CD4-positive, alpha-beta T cell treated with Interferon alpha-2 for 1 hour (primary cell): Measurements from ENCODE around the gene PP2D1.
"Not testable (repeated sequence)": the region's sequence is repeated elsewhere in the genome, so short reads cannot be mapped to it uniquely, and the experiment has no call there.

Source experiments
- DNase-seq, 2 donors: peaks; one replicate each; pipeline ENCODE4 v3.0.0-alpha.2; 2020 to 2022

PP2D1 gene, protein sequence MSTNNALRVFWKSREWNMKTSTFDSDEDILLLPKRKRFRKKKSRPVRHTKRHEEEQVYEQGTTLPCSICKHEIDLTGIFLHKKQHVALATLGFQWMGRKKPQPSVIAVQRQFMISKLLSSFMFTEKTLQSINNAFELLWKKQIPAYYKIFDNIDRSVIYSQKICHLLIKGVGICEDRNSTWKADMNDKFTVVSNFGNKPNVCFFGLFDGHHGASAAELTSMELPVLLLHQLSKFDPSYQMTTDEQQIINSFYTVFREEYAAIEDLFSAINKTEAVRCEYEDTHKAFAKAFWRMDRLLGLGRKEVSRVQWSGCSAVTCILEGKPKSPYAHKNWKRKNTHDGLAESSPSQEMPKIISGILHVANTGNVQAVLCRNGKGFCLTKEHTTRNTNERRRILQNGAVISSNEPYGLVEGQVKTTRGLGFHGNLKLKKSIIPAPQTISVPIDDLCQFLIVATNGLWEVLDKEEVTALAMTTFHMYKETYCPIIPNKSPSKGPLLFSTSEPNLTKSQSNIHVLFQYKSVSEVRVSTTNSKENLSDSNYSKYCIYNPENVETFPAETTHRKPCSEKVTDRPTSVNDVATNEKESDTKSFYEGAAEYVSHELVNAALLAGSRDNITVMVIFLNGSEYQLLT

DNA sequence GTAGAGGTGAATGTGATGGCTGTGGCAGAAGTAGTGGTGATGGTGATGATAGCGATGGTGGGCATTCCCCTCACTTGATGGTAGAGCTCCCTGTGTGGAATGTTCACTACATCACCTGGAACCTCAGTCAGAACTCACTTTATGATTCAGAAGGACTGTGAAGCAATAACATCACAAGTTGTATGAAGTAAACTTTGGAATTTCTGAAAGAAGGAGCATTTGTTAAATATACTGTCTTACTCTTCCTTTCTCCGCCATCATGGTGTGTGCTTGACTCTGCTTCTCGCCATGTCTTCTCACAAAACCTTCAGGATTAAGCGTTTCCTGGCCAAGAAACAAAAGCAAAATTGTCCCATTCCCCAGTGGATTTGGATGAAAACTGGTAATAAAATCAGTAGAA, at the start of gene PP2D1:
TSS of gene PP2D1 (minus strand) at position 101 of the 400 bp plus-strand sequence. CDS start 192 bp downstream, outside the sequence.
- no peak for DNase-seq

DNA sequence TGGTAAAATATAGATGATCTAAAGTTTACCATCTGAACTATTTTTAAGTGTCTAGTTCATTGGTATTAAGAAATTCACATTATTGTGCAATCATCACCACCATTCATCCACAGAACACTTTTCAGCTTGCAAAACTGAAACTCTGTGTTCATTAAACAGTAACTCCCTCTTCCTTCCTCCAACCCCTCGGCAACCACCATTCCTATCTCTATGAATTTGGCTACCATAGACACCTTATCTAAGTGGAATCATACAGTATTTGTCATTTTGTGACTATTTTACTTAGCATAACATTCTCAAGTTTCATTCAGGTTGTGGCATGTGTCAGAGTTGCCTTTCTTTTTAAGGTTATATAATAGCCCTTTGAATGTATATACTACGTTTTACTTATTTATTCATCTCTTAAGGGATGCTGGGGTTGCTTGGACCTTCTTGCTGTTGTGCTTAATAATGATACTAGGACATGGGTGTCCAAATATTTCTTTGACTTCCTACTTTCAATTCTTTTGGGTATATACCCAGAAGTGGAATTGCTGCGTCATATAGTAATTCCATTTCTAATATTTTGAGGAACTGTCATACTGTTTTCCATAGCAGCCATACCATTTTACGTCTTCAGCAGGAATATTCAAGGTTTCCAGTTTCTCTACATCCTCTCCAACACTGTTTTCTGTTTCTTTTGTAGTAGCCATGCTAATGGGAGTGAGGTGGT, 49.1 kb upstream of the PP2D1 start:
- peak in 1 of 2 donors; percentile 39 for DNase-seq

DNA sequence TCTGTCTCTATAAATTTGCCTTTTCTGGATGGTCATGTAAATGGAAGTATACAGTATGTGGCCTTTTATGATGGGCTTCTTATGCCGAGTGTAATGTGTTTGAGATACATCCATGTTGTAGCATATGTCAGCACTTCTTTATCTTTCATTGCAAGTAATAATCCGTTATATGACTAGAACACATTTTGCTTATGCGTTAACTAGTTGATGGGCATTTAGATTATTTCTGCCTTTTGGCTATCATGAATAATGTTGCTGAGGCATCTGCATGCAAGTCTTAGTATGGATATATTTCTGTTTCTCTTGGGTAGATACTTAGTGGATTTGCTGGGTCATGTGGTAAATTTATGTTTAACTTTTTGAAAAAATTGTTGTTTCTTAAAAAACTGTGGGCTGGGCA, 47.9 kb upstream of the PP2D1 start:
- DNase-seq = no peak

DNA sequence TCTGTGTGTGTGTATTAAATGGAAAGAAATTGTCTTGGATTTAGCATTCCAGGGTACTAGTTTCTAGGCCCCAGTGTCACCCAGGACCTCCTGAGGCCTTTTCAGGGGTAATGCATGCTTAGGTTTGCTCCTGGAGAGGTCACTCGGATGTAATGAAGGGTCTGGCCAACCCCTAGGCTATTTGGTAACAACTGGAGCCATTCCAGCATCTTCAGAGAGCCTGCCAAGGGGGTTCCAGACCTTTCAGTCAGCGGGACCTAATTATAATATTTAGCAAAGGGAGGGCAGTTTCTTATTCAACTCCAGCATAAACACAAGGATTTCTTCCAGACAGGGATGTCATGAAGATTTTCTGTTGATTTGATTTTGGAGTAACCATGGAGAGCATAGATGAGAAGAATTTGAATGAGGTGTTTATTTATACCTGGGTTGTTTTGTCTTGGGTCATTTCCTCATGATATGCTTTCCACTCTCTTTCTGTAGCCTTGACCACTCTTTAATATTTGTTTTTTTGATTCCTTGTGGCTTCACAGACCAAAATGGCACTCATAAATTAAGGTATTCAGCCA, 45.6 kb upstream of the PP2D1 start:
- no peak for DNase-seq

DNA sequence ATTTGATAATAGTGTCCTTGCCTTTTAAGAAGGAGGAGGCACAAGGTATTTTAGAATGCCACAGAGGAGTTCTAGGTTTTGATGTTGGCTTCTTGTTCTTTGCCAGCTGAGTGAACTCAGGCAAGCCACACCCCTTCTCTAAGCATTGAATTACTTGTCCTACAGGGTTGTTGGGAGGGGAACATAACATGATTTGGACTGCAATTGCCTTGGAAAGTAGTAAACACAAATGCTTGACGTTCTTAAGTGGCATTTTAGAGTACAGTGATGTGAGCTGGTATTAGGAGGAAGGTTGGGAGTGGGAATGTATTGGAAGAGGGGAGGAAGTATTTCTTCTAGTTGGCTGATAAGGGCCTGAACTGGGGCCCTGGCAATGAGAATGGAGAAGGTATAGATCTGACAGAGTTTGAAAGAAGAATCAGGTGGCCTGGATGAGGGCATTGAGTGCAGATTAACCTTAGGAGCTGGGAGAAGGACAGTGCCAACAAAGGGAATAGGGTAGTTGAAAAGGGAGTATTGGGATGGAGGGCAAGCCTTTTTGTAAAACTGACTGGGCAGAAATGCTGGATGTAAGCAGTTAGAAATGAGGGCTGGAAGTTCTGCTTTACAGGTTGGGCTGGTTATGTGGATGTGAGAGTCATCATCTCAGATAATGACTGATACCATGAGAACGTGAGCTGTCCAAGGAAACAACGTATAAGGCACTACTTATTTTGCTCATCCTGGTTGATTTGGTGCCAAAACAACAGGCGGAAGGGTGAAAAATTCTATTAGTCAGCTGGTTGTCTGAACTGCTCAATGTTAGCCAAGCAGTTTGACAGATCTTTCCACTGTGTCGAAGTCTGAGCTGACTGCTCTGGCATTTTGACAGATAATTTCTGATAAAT, 44.9 kb upstream of the PP2D1 start:
- peak in 1 of 2 donors; percentile 23 for DNase-seq

DNA sequence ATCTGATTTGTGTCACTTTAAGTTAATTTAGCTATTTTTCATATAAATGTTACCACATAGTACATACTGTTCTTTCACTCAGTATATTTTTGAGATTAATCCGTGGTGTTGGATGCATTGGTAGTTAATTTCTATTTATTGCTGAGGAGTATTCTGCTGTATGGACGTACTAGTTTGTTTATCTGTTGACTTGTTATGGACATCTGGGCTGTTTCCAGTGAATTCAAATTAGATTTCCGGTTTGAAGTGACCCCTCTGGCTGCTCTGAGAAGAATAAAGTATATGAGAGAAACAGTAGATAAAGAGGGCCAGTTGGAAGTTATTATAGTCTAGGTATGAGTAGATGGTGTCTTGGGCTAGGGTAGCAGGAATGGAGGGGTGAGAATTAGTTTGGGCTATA, 43.8 kb upstream of the PP2D1 start:
- no peak for DNase-seq

DNA sequence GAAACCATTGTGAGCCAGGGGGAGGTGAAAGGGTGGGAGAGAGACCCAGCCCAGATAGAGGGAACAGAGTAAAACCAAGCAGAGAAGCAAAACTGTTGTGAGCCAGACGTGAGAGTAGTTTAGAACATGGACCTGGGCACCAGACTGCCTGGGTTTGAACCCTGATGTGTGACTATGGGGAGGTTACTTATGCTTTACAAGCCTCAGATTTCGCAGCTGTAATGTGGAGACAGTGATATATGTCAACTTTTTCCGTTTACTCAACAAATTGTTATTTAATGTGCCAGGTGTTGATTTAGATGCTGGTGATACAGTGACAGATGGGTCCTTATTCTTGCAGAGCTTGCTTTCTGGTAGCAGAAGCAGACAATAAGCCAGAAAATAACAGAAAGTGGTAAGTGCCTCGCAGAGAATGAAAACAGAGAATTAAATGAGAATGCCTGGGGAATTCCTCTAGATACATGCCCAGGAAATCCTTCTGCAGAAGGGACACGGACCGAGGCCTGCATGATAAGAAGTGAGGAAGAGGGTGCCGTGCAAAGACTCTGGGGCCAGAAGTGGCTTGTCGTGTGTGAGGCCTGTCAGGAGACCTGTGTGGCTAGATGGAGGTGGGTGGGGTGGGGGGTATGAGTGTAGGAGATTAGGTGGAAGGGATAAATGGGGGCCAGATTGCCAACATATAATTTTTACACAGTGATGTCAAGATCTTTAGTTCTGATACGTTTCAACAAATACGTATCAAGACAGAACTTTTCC, 43.1 kb upstream of the PP2D1 start:
- no peak for DNase-seq

DNA sequence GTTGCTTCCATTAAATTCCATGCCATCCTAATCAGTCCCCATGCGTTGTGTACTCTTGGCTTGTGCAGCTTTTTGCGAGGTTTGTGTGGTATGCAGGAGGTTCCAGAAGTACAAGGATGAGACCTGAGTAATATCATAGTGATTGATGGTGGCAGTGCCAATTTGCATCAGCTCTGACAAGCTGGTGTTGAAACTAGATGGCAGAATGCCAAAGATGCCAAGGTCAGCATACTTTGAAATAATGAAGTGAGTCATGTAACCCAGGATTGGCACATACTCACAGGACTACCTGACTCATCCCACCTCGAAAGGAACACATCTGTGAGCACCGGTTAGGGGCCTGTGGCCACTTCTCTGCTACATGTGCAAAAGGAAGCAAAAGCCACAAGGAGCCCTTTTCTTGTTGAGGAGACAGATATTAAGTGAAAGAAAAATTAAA, 42.5 kb upstream of the PP2D1 start:
- peak; percentile 73 to 78 for DNase-seq

DNA sequence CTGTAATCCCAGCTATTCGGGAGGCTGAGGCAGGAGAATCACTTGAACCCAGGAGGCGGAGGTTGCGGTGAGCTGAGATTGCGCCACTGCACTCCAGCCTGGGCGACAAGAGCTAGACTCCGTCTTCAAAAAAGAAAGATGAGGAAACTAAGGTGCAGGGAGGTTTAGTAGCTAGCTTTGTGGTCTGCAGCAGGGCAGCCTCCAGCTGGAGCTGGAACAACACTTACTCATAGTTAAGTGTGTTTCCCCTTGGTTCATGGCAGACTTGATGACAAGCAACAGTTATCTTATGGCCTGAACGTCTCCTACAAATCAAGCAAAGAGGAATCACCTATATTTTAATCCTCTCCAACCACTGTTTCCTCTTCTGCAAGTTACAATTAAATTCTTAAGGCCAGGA, 40.8 kb upstream of the PP2D1 start:
- no peak for DNase-seq

DNA sequence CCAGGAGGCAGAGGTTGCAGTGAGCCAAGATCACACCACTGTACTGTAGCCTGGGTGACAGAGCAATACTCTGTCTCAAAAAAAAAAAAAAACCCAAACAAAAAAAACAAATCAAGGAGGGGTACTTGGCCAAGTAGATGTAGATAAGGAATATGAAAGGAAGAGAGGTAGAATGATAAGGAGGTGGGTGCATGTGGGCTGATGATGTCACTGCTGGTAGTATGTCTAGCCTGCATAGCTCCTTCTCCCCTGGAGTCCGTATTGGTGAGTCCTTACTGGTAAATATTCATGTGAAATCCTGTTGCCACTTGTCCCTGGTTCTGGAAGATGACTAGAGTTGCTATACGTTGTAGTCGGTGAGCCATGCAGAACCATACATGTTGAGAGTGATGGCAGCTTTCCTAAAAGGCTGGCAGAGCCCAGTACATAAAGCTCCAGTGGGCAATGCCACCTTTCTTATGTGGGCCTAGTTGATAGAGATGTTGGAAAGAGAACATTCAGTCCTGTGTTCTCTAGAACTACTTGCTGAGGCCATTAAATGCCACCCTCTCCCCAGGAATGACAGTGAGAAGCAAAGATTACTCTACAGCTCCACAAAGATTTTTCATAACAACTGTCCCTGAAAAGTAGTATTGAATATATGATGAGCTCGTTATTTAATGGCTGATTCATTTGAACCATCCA, 39.2 kb upstream of the PP2D1 start:
- peak in 1 of 2 donors; percentile 31 for DNase-seq

DNA sequence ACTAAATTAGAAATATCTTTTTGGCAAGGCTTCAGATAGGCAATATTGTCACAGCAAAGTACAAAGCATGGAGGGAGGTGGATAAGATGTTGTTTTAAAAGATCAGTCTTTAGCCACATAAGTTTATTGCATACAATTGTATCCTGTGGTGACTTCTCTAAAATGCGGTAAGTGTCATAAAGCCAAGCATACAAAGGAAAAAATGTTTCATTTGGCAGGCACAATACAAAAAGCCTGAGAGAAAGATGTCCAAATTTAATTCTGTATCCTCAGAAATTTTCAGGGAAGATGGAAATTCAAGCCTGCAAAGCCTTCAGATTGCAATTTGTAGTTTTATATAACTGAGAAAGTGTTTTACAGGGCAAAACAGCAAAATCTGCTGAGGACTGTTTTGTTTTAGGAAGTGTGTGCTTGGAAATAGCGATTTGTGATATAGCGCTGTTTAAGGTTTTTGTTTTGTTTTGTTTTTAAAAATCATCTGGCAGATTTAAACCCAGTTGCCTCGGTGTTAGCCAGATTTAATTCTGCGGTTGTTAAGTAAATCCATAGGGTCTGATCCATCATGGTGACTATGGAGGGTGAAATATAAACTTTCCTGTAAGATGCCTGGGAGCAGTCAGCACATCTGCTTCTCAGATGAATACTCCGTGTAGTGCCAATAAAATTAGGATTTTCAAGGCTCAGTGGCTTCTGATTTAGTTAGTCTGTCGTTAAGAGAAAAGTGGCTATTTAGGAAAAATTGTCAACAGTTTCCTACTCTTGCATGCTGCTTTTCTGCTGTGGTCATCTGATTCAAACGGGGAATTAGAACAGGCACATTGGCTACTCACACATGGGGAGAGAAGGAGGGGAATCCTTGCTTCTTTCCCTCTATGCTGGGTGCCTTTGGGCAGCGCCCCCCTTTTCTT, 36.2 kb upstream of the PP2D1 start:
- DNase-seq = no peak

DNA sequence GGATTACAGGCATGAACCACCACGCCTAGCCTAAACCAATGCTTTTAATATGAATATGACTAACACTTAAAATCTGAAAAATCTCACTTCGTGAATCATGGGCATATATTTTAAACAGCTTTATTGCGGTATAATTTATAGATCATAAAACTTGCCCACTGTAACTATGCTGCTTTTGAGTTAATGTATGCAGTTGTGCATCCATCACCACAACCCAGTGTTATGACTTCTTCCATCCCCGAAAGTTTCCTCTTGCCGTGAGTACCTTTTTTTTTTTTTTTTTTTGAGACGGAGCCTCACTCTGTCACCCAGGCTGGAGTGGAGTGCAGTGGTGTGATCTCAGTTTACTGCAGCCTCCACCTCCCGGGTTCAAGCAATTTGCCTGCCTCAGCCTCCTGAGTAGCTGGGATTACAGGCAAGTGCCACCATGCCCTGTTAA, 35.3 kb upstream of the PP2D1 start:
- no peak for DNase-seq

DNA sequence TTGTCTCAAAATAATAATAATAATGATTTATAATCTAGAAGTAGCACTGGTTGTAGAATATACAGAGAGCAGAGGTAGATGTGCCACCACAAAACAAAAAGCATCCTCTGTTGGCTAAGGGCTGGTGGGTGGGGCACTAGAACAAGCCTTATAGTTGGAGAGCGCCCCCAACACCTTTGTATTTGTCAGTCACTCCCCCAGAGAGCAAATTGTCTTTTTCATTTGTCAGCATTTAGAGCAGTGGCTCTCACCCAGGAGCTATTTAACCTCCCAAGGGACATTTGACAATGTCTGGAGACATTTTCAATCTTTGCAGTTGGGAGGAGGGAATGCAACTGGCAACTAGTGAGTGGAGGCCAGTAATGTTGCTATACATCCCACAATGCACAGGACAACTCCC, 34.5 kb upstream of the PP2D1 start:
- DNase-seq = no peak

DNA sequence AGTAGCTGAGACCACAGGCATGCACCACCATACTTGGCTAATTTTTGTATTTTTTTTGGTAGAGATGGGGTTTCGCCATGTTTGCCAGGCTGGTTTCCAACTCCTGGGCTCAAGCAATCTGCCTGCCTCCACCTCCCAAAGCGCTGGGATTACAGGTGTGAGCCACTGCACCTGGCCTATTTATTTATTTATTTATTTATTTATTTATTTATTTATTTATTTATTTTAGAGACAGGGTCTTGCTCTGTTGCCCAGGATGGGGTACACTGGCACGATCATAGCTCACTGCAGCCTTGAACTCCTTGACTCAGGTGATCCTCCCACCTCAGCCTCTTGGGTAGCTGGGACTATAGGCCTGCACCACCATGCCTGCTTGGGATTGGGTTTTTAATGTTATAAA, 33.1 kb upstream of the PP2D1 start:
- DNase-seq = not testable (repeated sequence)

DNA sequence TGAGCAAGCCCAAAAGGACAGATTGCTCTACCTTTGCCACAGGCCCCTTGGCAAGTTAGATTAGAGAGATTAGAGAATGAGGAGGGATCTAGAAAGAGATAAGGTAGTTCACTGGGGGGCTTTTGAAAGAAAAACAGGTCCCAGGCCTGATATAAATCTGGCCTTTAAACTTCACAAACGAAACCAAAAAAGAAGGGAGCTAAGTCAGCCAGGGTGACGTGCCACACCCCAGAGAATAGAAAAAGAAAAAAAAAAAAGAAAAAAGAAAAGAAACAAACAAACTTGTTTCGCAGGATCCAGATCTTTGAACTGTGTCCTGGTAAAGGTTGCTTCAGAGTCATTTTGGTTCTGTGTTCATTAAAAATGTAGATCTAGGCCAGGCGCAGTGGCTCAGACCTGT, 31.8 kb upstream of the PP2D1 start:
- DNase-seq = peak in 1 of 2 donors; percentile 49

DNA sequence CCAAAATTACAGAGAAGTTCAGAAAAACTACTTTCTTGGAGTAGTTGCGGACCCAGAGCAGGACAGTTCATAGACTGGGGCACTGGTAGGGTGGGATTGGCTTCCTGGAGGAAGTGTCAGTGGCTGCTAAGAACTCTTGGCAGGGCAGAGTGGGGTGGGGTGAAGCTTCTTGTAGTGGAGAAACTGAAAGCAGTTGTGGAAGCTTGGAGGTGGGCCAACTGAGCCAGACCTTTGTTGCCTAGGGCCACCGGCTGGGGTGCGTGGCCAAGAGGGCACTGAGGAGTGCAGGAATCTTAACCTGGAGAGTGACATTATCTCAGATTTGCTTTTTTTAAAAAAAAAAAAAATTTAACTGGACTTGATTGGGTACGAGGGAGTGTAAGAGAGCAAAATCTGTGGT, 31.3 kb upstream of the PP2D1 start:
- peak; percentile 56 to 72 for DNase-seq

DNA sequence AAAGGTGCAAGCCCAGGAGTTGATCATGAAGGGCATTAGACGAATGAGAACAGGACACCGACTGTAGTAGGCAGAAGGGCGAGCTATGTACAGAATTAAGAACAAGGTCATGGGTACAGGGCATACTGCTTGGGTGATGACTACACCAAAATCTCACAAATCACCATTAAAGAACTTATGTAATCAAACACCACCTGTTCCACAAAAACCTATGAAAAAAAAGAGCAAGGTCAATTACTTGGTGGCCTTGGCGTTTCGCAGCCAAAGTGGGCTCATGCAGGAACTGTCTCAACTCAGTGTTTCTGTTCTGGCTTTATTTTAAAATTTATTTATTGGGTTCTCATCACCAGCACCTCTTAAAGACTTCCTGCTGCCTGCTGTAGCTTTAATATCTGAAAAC, 30.3 kb upstream of the PP2D1 start:
- no peak for DNase-seq

DNA sequence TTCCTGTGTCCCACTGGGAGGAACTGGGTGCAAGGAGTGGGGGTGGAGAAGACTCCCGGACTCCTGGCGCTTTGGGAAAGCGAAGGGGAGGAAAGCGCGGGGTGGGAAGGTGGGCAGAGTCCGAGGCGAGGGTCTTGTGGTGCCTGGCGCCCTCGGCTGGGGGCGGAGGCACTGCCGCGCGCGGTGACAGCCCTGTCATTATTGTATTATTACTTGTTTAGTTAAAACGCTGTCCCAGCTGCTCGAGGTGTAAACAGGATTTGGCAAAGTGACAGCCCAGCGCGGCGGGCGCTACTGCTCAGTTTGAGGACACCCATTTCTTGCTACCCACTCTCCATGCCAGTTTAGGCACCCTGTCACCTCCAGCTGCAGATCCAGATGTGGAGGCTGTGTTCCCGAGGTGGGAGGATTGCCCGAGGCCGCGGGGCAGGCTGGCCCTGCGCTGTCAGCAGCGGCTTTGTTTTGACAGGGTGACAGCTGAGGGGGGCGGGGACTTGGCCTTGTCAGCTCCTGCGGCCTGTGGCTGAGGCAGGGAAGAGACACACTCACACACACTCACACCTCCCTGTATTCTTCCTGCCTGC, 29.2 kb upstream of the PP2D1 start:
- DNase-seq = peak; percentile 72 to 77

DNA sequence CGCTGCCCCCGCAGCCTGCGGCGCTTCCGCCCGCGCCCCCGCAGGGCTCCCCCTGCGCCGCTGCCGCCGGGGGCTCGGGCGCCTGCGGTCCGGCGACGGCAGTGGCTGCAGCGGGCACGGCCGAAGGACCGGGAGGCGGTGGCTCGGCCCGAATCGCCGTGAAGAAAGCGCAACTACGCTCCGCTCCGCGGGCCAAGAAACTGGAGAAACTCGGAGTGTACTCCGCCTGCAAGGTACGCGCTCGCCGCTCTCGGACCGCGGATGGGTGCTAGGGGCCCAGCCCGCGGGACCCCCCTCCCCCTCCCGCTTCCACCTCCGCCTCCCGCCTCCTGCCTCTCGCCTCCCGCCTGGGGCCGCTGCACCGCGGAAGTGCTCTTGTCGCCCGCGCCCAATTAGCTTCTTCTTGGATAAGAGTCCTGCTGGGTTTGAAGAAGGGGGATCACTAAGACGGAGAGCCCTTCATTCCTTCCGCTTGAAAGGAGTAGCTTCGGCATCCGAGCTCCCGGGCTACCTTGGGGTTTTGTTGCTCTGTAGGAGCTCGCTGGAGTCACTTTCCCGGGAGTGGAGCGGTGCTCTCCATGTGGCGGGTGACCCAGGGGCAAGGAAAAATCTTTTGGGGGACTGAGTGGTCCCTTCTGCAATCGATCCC, 28.6 kb upstream of the PP2D1 start:
- DNase-seq = peak; percentile 58 to 72
